Gastrocnemius medialis (tissue), 4 donors: ENCODE results near the gene HSD17B14.

Source experiments
- CTCF ChIP-seq, 5 experiments: fragments of 450-650 bp in 3 of 5; fragments of 200-600 bp in 2 of 5; sonication (generic) in 2 of 5; IDR thresholded peaks in 4 of 5; conservative IDR thresholded peaks in 1 of 5; 1 replicate in 4 of 5; 2 replicates in 1 of 5; pipeline ENCODE4 v1.5.1; 2016 to 2019; ENCODE audit warnings: antibody characterized with exemption in 5 of 5, mild to moderate bottlenecking in 3 of 5, moderate library complexity in 3 of 5
- POLR2A ChIP-seq, 2 donors: fragments of 450-650 bp; IDR thresholded peaks; one replicate each; pipeline ENCODE4 v1.6.1; 2017; ENCODE audit warnings: antibody characterized with exemption in 2 of 2, mild to moderate bottlenecking in 2 of 2, moderate library complexity in 2 of 2

GRCh38 chr19:48798937-48799336 lies 37.4 kb downstream of the HSD17B14 start:
- no peak for TF ChIP-seq CTCF (IDR thresholded peaks at IDR 0.05 in 4 of 5, conservative IDR thresholded peaks at IDR 0.05 in 1 of 5)
- no peak for TF ChIP-seq POLR2A (IDR thresholded peaks at IDR 0.05)
